MM.1S (cell line): ENCODE results near the gene ISOC2.

Experiments used
- DNase-seq: peaks from one replicate; pipeline ENCODE4 v3.0.0-alpha.2; 2015
- H2AFZ ChIP-seq: fragments of 300-600 bp; sonication (generic); 2 replicates; pipeline ENCODE4 v1.6.0; 2016; ENCODE audit warnings: antibody characterized with exemption, low read length
- H3F3A ChIP-seq: fragments of 300-600 bp; sonication (generic); 2 replicates; pipeline ENCODE4 v1.6.1; 2016; ENCODE audit warnings: mild to moderate bottlenecking, antibody characterized with exemption, low read length, moderate library complexity, mixed read lengths; ENCODE audit not compliant: insufficient read depth
- H3K27ac ChIP-seq: fragments of 300-600 bp; sonication (generic); 2 replicates; pipeline ENCODE4 v1.5.1; 2016; ENCODE audit warnings: mild to moderate bottlenecking, low read length
- H3K27me3 ChIP-seq: fragments of 300-600 bp; sonication (generic); replicated peaks from 2 replicates; pipeline ENCODE4 v1.6.0; 2016; ENCODE audit warnings: low read length; ENCODE audit not compliant: insufficient read depth
- H3K36me3 ChIP-seq: fragments of 300-600 bp; sonication (generic); replicated peaks from 2 replicates; pipeline ENCODE4 v1.6.1; 2016; ENCODE audit warnings: mild to moderate bottlenecking, low read length, mixed read lengths; ENCODE audit not compliant: insufficient read depth
- H3K4me1 ChIP-seq: fragments of 300-600 bp; sonication (generic); 2 replicates; pipeline ENCODE4 v1.6.1; 2016; ENCODE audit warnings: low read length, mixed read lengths
- H3K4me2 ChIP-seq: fragments of 300-600 bp; sonication (generic); 2 replicates; pipeline ENCODE4 v1.6.0; 2016; ENCODE audit warnings: low read depth, low read length
- H3K4me3 ChIP-seq: fragments of 300-600 bp; sonication (generic); 2 replicates; pipeline ENCODE4 v1.5.1; 2016; ENCODE audit warnings: low read length, mixed read lengths
- H3K79me2 ChIP-seq: fragments of 300-600 bp; sonication (generic); 2 replicates; pipeline ENCODE4 v1.6.1; 2016; ENCODE audit warnings: mixed run types, low read length, mixed read lengths
- H3K9ac ChIP-seq: fragments of 300-600 bp; sonication (generic); 2 replicates; pipeline ENCODE4 v1.6.1; 2016; ENCODE audit warnings: low read length, mixed read lengths
- H3K9me2 ChIP-seq: fragments of 300-600 bp; sonication (generic); replicated peaks from 2 replicates; pipeline ENCODE4 v1.6.1; 2016; ENCODE audit warnings: mild to moderate bottlenecking, low read length, mixed read lengths; ENCODE audit not compliant: insufficient read depth
- H3K9me3 ChIP-seq: fragments of 300-600 bp; sonication (generic); replicated peaks from 2 replicates; pipeline ENCODE4 v1.6.1; 2016; ENCODE audit warnings: mild to moderate bottlenecking, low read length, mixed read lengths; ENCODE audit not compliant: insufficient read depth
- H4K20me1 ChIP-seq: fragments of 300-600 bp; sonication (generic); 2 replicates; pipeline ENCODE4 v1.6.1; 2016; ENCODE audit warnings: mild to moderate bottlenecking, low read length, moderate library complexity, mixed read lengths; ENCODE audit not compliant: insufficient read depth
- EZH2 ChIP-seq: fragments of 300-600 bp; sonication (generic); optimal IDR thresholded peaks from 2 replicates; pipeline ENCODE3; 2017; ENCODE audit warnings: low read depth, mild to moderate bottlenecking, antibody characterized with exemption, low read length, mixed read lengths
- EZH2phosphoT487 ChIP-seq: fragments of 300-600 bp; sonication (generic); IDR thresholded peaks from 2 replicates; pipeline ENCODE4 v1.6.1; 2018; ENCODE audit warnings: antibody characterized with exemption, low read length
- TF ChIP-seq, protein P1 (sequence below): fragments of 300-600 bp; sonication (generic); IDR thresholded peaks from 2 replicates; pipeline ENCODE4 v1.5.1; 2016; ENCODE audit warnings: antibody characterized with exemption, low read length, mixed read lengths

The ISOC2 gene

DNA sequence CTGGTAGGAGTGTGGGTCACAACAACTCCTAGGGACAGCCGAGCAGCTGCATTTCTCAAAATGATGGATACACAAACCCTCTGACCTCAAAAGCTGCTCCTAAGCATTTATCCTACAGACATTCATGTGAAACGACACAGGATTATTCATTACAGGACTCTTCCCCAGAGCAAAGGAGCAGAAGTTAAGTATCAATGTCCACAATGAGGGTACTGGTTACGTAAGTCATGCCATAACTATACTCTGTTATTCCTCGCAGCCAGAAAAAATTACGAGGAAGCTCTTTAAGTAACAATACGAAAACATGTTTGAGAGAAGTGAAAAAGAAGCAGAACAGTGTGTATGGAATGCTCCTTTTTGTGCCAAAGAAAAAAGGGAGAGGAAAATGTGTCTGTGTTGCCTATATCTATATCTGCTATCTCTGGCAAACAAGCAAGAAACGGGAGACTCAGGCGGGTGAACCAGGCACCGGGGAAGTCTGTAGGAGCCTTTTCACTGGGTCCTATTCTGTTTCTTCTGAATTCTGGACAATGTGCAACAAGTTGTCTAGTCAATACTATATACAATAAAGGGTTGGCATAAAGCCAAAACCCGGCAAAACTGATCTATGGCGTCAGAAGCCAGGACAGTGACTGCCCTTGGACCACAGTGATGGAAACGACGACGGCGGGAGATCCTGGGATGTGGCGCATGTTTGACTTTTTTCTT, 1.3 kb downstream of the ISOC2 start:
- Histone ChIP-seq H3K9me2 (no peaks in the 10 kb centered on the region), H2AFZ (no peak overlapping the region), H3K27ac (no peak overlapping the region), H3K4me1 (0 out of 2 replicates have a peak, but pooled peaks cover 5% of the 10 kb centered on the region), H3K9me3 (no peaks in the 10 kb centered on the region), H3F3A (0 out of 2 replicates have a peak, but pooled peaks cover 4% of the 10 kb centered on the region), H3K4me2 (no peak overlapping the region), H3K79me2 (peaks cover 4% of the 10 kb centered on the region; the same call in 1 of the 2 replicates), H3K4me3 (no peak overlapping the region), H4K20me1 (no peaks in the 10 kb centered on the region), H3K9ac (no peak overlapping the region), H3K36me3 (no peaks in the 10 kb centered on the region), H3K27me3 (peaks cover 28% of the 10 kb centered on the region)
- no peak for DNase-seq
- TF ChIP-seq EZH2phosphoT487 (no peak), EZH2 (no peak)
- TF ChIP-seq, protein P1, sequence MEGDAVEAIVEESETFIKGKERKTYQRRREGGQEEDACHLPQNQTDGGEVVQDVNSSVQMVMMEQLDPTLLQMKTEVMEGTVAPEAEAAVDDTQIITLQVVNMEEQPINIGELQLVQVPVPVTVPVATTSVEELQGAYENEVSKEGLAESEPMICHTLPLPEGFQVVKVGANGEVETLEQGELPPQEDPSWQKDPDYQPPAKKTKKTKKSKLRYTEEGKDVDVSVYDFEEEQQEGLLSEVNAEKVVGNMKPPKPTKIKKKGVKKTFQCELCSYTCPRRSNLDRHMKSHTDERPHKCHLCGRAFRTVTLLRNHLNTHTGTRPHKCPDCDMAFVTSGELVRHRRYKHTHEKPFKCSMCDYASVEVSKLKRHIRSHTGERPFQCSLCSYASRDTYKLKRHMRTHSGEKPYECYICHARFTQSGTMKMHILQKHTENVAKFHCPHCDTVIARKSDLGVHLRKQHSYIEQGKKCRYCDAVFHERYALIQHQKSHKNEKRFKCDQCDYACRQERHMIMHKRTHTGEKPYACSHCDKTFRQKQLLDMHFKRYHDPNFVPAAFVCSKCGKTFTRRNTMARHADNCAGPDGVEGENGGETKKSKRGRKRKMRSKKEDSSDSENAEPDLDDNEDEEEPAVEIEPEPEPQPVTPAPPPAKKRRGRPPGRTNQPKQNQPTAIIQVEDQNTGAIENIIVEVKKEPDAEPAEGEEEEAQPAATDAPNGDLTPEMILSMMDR: no peak

DNA sequence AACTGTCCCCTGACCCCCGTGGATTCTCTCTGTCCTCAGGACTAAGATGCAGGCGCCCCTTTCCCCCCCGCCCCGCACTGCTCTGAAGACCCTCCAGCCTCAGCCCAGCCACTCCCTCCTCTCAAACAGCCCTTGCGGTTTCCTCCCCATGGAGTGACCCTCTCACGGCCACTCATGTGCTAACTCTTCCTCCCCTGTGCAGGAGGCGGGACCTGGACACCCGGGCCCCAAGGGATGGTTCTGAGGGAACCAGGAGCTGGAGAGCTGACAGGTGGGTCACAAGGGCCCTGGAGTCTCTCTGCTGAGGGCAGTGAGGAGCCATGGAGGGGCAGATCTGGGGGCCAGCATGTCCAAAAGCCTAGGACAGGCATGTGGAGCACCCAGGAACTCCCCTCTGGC, 1.9 kb downstream of the ISOC2 start:
- no peak overlapping the region for H3K4me2 ChIP-seq
- TF ChIP-seq EZH2 (no peak), EZH2phosphoT487 (no peak)
- TF ChIP-seq, protein P1: no peak
- H3K9me3 ChIP-seq: no peaks in the 10 kb centered on the region
- peaks cover 23% of the 10 kb centered on the region for H3K27me3 ChIP-seq
- H3K9ac ChIP-seq: no peak overlapping the region
- 0 out of 2 replicates have a peak, but pooled peaks cover 5% of the 10 kb centered on the region for H3K4me1 ChIP-seq
- H3F3A ChIP-seq: 0 out of 2 replicates have a peak, but pooled peaks cover 4% of the 10 kb centered on the region
- no peak for DNase-seq
- no peaks in the 10 kb centered on the region for H4K20me1 ChIP-seq
- no peak overlapping the region for H3K27ac ChIP-seq
- H2AFZ ChIP-seq: no peak overlapping the region
- H3K79me2 ChIP-seq: peaks cover 4% of the 10 kb centered on the region; the same call in 1 of the 2 replicates
- H3K4me3 ChIP-seq: no peak overlapping the region
- H3K9me2 ChIP-seq: no peaks in the 10 kb centered on the region
- no peaks in the 10 kb centered on the region for H3K36me3 ChIP-seq

DNA sequence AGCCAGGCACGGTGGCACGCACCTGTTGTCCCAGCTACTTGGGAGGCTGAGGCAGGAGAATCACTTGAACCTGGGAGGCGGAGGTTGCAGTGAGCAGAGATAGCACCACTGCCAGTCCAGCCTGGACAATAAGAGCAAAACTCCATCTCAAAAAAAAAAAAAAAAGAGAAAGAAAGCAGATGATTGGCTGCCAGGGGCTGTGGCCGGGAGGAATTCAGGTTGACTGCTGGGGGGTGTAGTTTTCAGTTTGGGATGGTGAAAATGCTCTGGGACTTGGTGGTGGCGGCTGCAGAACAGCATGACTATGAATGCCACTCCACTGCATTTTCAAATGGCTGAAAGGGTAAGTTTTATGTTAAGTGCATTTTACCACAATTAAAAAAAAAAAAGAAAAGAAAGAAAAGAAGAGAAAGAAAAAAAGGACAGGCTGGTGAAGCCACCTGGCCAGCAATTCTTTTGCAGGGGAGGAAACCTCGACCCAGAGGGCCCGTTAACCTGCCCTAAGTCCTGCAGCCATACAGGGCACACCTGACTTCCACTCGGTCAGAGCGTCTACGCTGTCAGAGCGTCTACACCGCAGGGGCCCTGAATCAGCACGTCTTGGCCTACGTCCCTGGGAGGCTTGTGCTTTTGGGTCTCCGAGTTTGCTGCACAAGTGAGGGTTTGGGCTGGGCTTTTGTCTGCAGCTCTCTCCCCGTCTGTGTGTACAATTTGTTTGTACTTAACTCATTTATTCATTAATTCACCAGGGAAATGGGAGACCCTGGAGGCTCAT, 3.6 kb downstream of the ISOC2 start:
- Histone ChIP-seq H3K9me2 (no peaks in the 10 kb centered on the region), H3K4me2 (no peak overlapping the region), H3K4me1 (0 out of 2 replicates have a peak, but pooled peaks cover 5% of the 10 kb centered on the region), H3K27me3 (peaks cover 7% of the 10 kb centered on the region), H3K4me3 (no peak overlapping the region), H2AFZ (no peak overlapping the region), H4K20me1 (no peaks in the 10 kb centered on the region), H3K36me3 (no peaks in the 10 kb centered on the region), H3F3A (0 out of 2 replicates have a peak, but pooled peaks cover 4% of the 10 kb centered on the region), H3K9me3 (no peaks in the 10 kb centered on the region), H3K79me2 (peaks cover 4% of the 10 kb centered on the region; the same call in 1 of the 2 replicates), H3K9ac (no peak overlapping the region), H3K27ac (no peak overlapping the region)
- TF ChIP-seq EZH2phosphoT487: no peak
- TF ChIP-seq EZH2: no peak
- TF ChIP-seq, protein P1: no peak
- DNase-seq: no peak
